IMR-90 (cell line): ENCODE data around the gene ZNF692. TPM values are rescaled to one million over a fixed set of nuclear protein-coding genes. Genes with fewer than 3 reads are reported as not detected.

Source experiments
- ATAC-seq: fragments of 200-7000 bp; cut with Tn5 transposase; 2 replicates; pipeline ENCODE4 v1.9.1; 2020; ENCODE audit warnings: low read depth, mild to moderate bottlenecking, moderate library complexity
- BruUV-seq: library from RNA; stranded (reverse); fragments of 400-500 nt; replicated peaks from 2 replicates; lab custom pipeline; 2021; lab: Mats Ljungman, UMichigan
- CTCF ChIA-PET: fragments of 300-600 bp; formaldehyde crosslinking; extraction: SDS; loops from one replicate; lab custom pipeline; 2021; ENCODE audit warnings: antibody characterized with exemption; lab: Yijun Ruan, JAX
- POLR2A ChIA-PET: fragments of 300-600 bp; sonication (Branson Sonifier 250); formaldehyde crosslinking; loops from one replicate; lab custom pipeline; 2022; ENCODE audit warnings: antibody characterized with exemption; ENCODE audit not compliant: unreplicated experiment; lab: Charles Lee
- DNase-seq: peaks from one replicate; pipeline ENCODE4 v3.0.0; 2013
- H2AFZ ChIP-seq: replicated peaks from 2 replicates; pipeline ENCODE3; 2013; ENCODE audit warnings: low read length, mild to moderate bottlenecking; ENCODE audit not compliant: poor library complexity
- H2AK5ac ChIP-seq: 2 replicates; pipeline ENCODE4 v1.6.1; 2013; ENCODE audit warnings: low read depth, low read length, inconsistent platforms
- H2AK9ac ChIP-seq: replicated peaks from 2 replicates; pipeline ENCODE3; 2013; ENCODE audit warnings: mild to moderate bottlenecking, low read depth, low read length, moderate library complexity; ENCODE audit not compliant: poor library complexity
- H2BK120ac ChIP-seq: 2 replicates; pipeline ENCODE4 v1.6.1; 2013; ENCODE audit warnings: low read depth, low read length, inconsistent platforms
- H2BK15ac ChIP-seq: 3 replicates; pipeline ENCODE4 v1.6.1; 2013; ENCODE audit warnings: low read depth, low read length, inconsistent platforms
- H2BK20ac ChIP-seq: 2 replicates; pipeline ENCODE4 v1.6.1; 2013; ENCODE audit warnings: low read depth, mild to moderate bottlenecking, inconsistent platforms, low read length, moderate library complexity
- H2BK5ac ChIP-seq: 2 replicates; pipeline ENCODE4 v1.6.1; 2013; ENCODE audit warnings: mild to moderate bottlenecking, low read depth, low read length, inconsistent platforms; ENCODE audit not compliant: poor library complexity, severe bottlenecking
- H3K14ac ChIP-seq: replicated peaks from 2 replicates; pipeline ENCODE4 v1.6.1; 2013; ENCODE audit warnings: low read depth, low read length, inconsistent platforms
- H3K18ac ChIP-seq: 2 replicates; pipeline ENCODE4 v1.6.1; 2013; ENCODE audit warnings: low read depth, low read length, control low read depth
- H3K23ac ChIP-seq: 2 replicates; pipeline ENCODE4 v1.6.1; 2013; ENCODE audit warnings: low read depth, low read length, inconsistent platforms
- H3K27ac ChIP-seq: 2 replicates; pipeline ENCODE4 v1.5.1; 2013; ENCODE audit warnings: mild to moderate bottlenecking, control low read depth, low read length; ENCODE audit not compliant: insufficient read depth
- H3K27me3 ChIP-seq: 2 replicates; pipeline ENCODE4 v1.6.1; 2013; ENCODE audit warnings: low read length; ENCODE audit not compliant: control insufficient read depth, insufficient read depth
- H3K36me3 ChIP-seq: 2 replicates; pipeline ENCODE4 v1.6.1; 2013; ENCODE audit warnings: low read length, mixed read lengths; ENCODE audit not compliant: control insufficient read depth, insufficient read depth
- H3K4ac ChIP-seq: 2 replicates; pipeline ENCODE4 v1.6.1; 2013; ENCODE audit warnings: low read depth, low read length, inconsistent platforms
- H3K4me1 ChIP-seq: 2 replicates; pipeline ENCODE4 v1.6.1; 2013; ENCODE audit warnings: low read length, mixed read lengths; ENCODE audit not compliant: control insufficient read depth, insufficient read depth
- H3K4me2 ChIP-seq: 2 replicates; pipeline ENCODE4 v1.6.1; 2013; ENCODE audit warnings: low read depth, mild to moderate bottlenecking, control low read depth, low read length, moderate library complexity
- H3K4me3 ChIP-seq: 2 replicates; pipeline ENCODE4 v1.5.1; 2013; ENCODE audit warnings: low read depth, mild to moderate bottlenecking, control low read depth, low read length, moderate library complexity; ENCODE audit not compliant: insufficient read depth
- H3K56ac ChIP-seq: 2 replicates; pipeline ENCODE4 v1.6.1; 2013; ENCODE audit warnings: low read length, inconsistent platforms; ENCODE audit not compliant: insufficient read depth; ENCODE audit errors: extremely low read depth
- H3K79me1 ChIP-seq, 2 experiments: 2 replicates each; pipeline ENCODE4 v1.6.1; 2013; ENCODE audit warnings: low read length in 2 of 2, inconsistent platforms in 1 of 2, low read depth in 1 of 2
- H3K9ac ChIP-seq: 2 replicates; pipeline ENCODE4 v1.6.1; 2013; ENCODE audit warnings: low read depth, low read length, control low read depth
- H3K9me1 ChIP-seq: 2 replicates; pipeline ENCODE4 v1.6.1; 2013; ENCODE audit warnings: low read length, inconsistent platforms; ENCODE audit not compliant: insufficient read depth
- H3K9me3 ChIP-seq: 2 replicates; pipeline ENCODE4 v1.6.1; 2013; ENCODE audit warnings: low read length; ENCODE audit not compliant: control insufficient read depth, insufficient read depth
- H4K20me1 ChIP-seq: 2 replicates; pipeline ENCODE4 v1.6.1; 2013; ENCODE audit warnings: low read length, inconsistent platforms; ENCODE audit not compliant: insufficient read depth
- H4K5ac ChIP-seq: 2 replicates; pipeline ENCODE4 v1.6.1; 2013; ENCODE audit warnings: mild to moderate bottlenecking, low read depth, low read length, control low read depth
- H4K8ac ChIP-seq, 2 experiments: 2 replicates each; pipeline ENCODE4 v1.6.1; 2013; ENCODE audit warnings: low read depth in 2 of 2, low read length in 2 of 2, control low read depth in 1 of 2, inconsistent platforms in 1 of 2
- H4K91ac ChIP-seq: 2 replicates; pipeline ENCODE4 v1.6.1; 2013; ENCODE audit warnings: low read depth, low read length, inconsistent platforms; ENCODE audit not compliant: insufficient read depth
- BHLHE40 ChIP-seq: fragments of 150-350 bp; IDR thresholded peaks from 2 replicates; pipeline ENCODE4 v1.6.1; 2016; ENCODE audit warnings: mild to moderate bottlenecking, low read depth, low read length
- CHD1 ChIP-seq: IDR thresholded peaks from 2 replicates; pipeline ENCODE4 v1.6.1; 2012; ENCODE audit warnings: low read depth, low read length, improper control_type of control experiment
- CTCF ChIP-seq: conservative IDR thresholded peaks from 2 replicates; pipeline ENCODE4 v1.5.1; 2012; ENCODE audit warnings: mild to moderate bottlenecking, low read depth, low read length, improper control_type of control experiment
- NFE2L2 ChIP-seq: fragments of 150-350 bp; IDR thresholded peaks from 2 replicates; pipeline ENCODE4 v1.6.1; 2016; ENCODE audit warnings: low read depth, mild to moderate bottlenecking, low read length
- POLR2A ChIP-seq: IDR thresholded peaks from 2 replicates; pipeline ENCODE4 v1.6.1; 2012; ENCODE audit warnings: mild to moderate bottlenecking, low read depth, low read length
- RAD21 ChIP-seq: IDR thresholded peaks from 2 replicates; pipeline ENCODE4 v1.6.1; 2012; ENCODE audit warnings: low read length, improper control_type of control experiment
- SMC3 ChIP-seq: fragments of 150-350 bp; IDR thresholded peaks from 2 replicates; pipeline ENCODE4 v1.6.1; 2016; ENCODE audit warnings: low read depth, mild to moderate bottlenecking, antibody characterized with exemption, low read length, moderate library complexity
- USF2 ChIP-seq: fragments of 150-350 bp; IDR thresholded peaks from 2 replicates; pipeline ENCODE4 v1.6.1; 2017; ENCODE audit warnings: mild to moderate bottlenecking, antibody characterized with exemption, low read length, low read depth
- WGBS, 2 experiments: methylation state at CpG; one replicate each; pipeline versions ENCODE4 v1.1.5 to v1.1.7; 2013; ENCODE audit warnings: missing lambda C conversion rate in 2 of 2; ENCODE audit not compliant: insufficient read length in 1 of 2; ENCODE audit errors: extremely low coverage in 2 of 2; 5-methylcytosine and 5-hydroxymethylcytosine counted together
- dilution Hi-C: fragments of 300-500 bp; cut with HindIII; formaldehyde crosslinking; loops from one replicate; pipeline ENCODE4 v1.14.3; 2018; ENCODE audit warnings: low sequenced_read_pairs; ENCODE audit not compliant: unreplicated experiment
- in situ Hi-C: fragments of 300-500 bp; cut with MboI; formaldehyde crosslinking; loops from 3 replicates; pipeline ENCODE4 v1.14.3; 2019; ENCODE audit warnings: low sequenced_read_pairs, inconsistent platforms, mixed read lengths
- intact Hi-C: fragments of 100-400 bp; cut with micrococcal nuclease; formaldehyde crosslinking; loops from 2 replicates; pipeline ENCODE4 v1.10.0; 2022
- polyA plus RNA-seq, 3 experiments: library from polyadenylated mRNA; depleted of rRNA; stranded (reverse); fragments of >200 nt; gene quantifications; 2 replicates each; pipeline ENCODE4 v1.2.3, GENCODE V29; 2012; ENCODE audit warnings: low replicate concordance in 1 of 3
- total RNA-seq: library from RNA; depleted of rRNA; stranded (reverse); fragments of >200 nt; gene quantifications from 2 replicates; pipeline ENCODE4 v1.2.3, GENCODE V29; 2012
- TF ChIP-seq, protein P1 (sequence below): fragments of 150-350 bp; IDR thresholded peaks from 2 replicates; pipeline ENCODE4 v1.6.1; 2016; ENCODE audit warnings: low read depth, mild to moderate bottlenecking, low read length, moderate library complexity, borderline replicate concordance

Gene ZNF692
- total and polyA plus RNA-seq, 2 of the 4 experiments (the other 2 are of a cell fraction), result 7.3 to 50.4 TPM

GRCh38 chr1:248847956-248848561, 10.8 kb downstream of the ZNF692 start:
- Histone ChIP-seq H3K9me1 (peaks cover 10% of the 10 kb centered on the region; the same call in 1 of the 2 replicates), H2BK5ac (no peak overlapping the region), H2BK120ac (no peak overlapping the region), H3K23ac (no peak overlapping the region), H2AK5ac (no peak overlapping the region), H4K91ac (no peak overlapping the region), H2BK15ac (no peak overlapping the region), H2BK20ac (no peak overlapping the region), H4K20me1 (no peaks in the 10 kb centered on the region; the same call in 1 of the 2 replicates), H3K9ac (no peak overlapping the region), H3K18ac (no peak overlapping the region), H3K9me3 (no peaks in the 10 kb centered on the region), H4K8ac (no peak overlapping the region), H3K4me3 (no peak overlapping the region), H3K4me1 (no peaks in the 10 kb centered on the region), H3K14ac (no peak overlapping the region), H2AK9ac (no peak overlapping the region), H3K56ac (no peak overlapping the region), H3K4ac (no peak overlapping the region), H3K27ac (no peak overlapping the region), H3K79me1 (peaks cover 24% of the 10 kb centered on the region in 2 experiments), H2AFZ (no peak overlapping the region), H3K36me3 (peaks cover 57% of the 10 kb centered on the region), H3K4me2 (no peak overlapping the region), H3K27me3 (no peaks in the 10 kb centered on the region), H4K5ac (no peak overlapping the region)
- ChIA-PET POLR2A (no interaction called here), CTCF (no interaction called here)
- in situ Hi-C loops (no loop called here), intact Hi-C loops (no loop called here), dilution Hi-C loops (no loop called here)
- 95% methylated on average over 64 of the region's 72 CpGs; no CpG with 5 or more reads in 1 of the 2 experiments for WGBS, 2 experiments
- no peak for DNase-seq
- BruUV-seq, result no TSS peak
- TF ChIP-seq SMC3 (no peak), CTCF (no peak), NFE2L2 (no peak), RAD21 (no peak), POLR2A (no peak), BHLHE40 (no peak), USF2 (no peak), CHD1 (no peak)
- TF ChIP-seq, protein P1, sequence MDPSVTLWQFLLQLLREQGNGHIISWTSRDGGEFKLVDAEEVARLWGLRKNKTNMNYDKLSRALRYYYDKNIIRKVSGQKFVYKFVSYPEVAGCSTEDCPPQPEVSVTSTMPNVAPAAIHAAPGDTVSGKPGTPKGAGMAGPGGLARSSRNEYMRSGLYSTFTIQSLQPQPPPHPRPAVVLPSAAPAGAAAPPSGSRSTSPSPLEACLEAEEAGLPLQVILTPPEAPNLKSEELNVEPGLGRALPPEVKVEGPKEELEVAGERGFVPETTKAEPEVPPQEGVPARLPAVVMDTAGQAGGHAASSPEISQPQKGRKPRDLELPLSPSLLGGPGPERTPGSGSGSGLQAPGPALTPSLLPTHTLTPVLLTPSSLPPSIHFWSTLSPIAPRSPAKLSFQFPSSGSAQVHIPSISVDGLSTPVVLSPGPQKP, result no peak
- no peak for ATAC-seq
